ENCODE data around the gene PAK3.
A peak's percentile ranks its signal among the peaks of the same experiment; 100 is the strongest.

PAK3 gene

DNA sequence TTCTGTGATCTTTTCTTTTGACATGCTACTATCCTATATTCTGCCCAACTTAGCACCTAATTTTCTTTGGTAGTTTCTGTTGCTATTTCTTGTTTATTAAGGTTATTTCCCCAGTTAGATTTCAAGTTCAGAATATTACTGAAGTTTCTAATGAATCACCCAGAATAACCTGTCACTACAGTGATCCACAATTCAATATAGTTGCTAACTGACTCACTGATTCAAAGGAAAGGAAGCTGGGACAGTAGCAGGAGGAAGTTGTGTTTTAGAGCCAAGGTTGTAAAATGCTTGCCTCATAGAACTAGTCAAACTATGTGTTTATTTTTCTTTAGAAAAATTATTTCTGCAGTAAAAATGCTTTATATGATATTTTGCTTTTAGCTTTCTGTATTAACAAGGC, 37.4 kb downstream of the PAK3 start:
- no peak for DNase-seq
- TF ChIP-seq, protein P1, sequence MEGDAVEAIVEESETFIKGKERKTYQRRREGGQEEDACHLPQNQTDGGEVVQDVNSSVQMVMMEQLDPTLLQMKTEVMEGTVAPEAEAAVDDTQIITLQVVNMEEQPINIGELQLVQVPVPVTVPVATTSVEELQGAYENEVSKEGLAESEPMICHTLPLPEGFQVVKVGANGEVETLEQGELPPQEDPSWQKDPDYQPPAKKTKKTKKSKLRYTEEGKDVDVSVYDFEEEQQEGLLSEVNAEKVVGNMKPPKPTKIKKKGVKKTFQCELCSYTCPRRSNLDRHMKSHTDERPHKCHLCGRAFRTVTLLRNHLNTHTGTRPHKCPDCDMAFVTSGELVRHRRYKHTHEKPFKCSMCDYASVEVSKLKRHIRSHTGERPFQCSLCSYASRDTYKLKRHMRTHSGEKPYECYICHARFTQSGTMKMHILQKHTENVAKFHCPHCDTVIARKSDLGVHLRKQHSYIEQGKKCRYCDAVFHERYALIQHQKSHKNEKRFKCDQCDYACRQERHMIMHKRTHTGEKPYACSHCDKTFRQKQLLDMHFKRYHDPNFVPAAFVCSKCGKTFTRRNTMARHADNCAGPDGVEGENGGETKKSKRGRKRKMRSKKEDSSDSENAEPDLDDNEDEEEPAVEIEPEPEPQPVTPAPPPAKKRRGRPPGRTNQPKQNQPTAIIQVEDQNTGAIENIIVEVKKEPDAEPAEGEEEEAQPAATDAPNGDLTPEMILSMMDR (IDR thresholded peaks at IDR 0.05; ENCODE audit: low read depth, low read length) = no peak
- no peaks in the 10 kb centered on the region for H3K9me3 ChIP-seq
- H3K4me1 ChIP-seq = no peaks in the 10 kb centered on the region
- no peak overlapping the region for H3K4me3 ChIP-seq (ENCODE audit: low read depth, low read length)
- H3K36me3 ChIP-seq = no peaks in the 10 kb centered on the region
- H3K27me3 ChIP-seq = no peaks in the 10 kb centered on the region

- no peaks in the 10 kb centered on the region for H3K4me1 ChIP-seq
- DNase-seq = no peak
- TF ChIP-seq, protein P1 (IDR thresholded peaks at IDR 0.05; ENCODE audit: low read depth, low read length) = no peak
- H3K27me3 ChIP-seq = peaks cover 9% of the 10 kb centered on the region
- no peak overlapping the region for H3K4me3 ChIP-seq (ENCODE audit: low read depth, low read length)
- no peaks in the 10 kb centered on the region for H3K9me3 ChIP-seq
- no peaks in the 10 kb centered on the region for H3K36me3 ChIP-seq
Observed at GRCh38 chrX:111145878-111146277, 49.9 kb downstream of the PAK3 start.

DNA sequence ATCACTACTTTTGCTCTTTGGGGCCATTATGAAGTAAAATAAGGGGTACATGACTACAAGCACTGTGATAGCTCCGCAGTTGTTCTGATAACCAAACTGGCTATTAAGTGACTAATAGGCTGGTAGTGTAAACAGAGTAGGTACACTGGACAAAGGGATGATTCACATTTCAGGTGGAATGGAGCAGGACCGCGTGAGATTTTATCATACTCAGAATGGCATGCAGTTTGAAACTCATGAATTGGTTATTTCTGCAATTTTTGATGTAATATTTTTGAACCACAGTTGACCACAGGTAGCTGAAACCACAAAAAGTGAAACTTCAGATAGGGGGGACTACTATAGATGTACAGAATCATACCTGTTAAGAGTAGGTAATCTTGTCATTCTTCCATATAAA, 55.8 kb downstream of the PAK3 start:
- Histone ChIP-seq H3K27me3 (no peaks in the 10 kb centered on the region), H3K4me3 (ENCODE audit: low read depth, low read length) (no peak overlapping the region), H3K9me3 (no peaks in the 10 kb centered on the region), H3K4me1 (no peaks in the 10 kb centered on the region), H3K36me3 (no peaks in the 10 kb centered on the region)
- TF ChIP-seq, protein P1 (IDR thresholded peaks at IDR 0.05; ENCODE audit: low read depth, low read length) = no peak
- DNase-seq = no peak

- no peak for DNase-seq
- Histone ChIP-seq H3K4me3 (ENCODE audit: low read depth, low read length) (no peak overlapping the region), H3K4me1 (no peaks in the 10 kb centered on the region), H3K27me3 (no peaks in the 10 kb centered on the region), H3K36me3 (no peaks in the 10 kb centered on the region), H3K9me3 (no peaks in the 10 kb centered on the region)
- TF ChIP-seq, protein P1 (IDR thresholded peaks at IDR 0.05; ENCODE audit: low read depth, low read length) = no peak
Observed at GRCh38 chrX:111159232-111159631, 63.2 kb downstream of the PAK3 start.

- Histone ChIP-seq H3K27me3 (no peaks in the 10 kb centered on the region), H3K4me1 (no peaks in the 10 kb centered on the region), H3K4me3 (ENCODE audit: low read depth, low read length) (no peak overlapping the region), H3K9me3 (no peaks in the 10 kb centered on the region), H3K36me3 (no peaks in the 10 kb centered on the region)
- TF ChIP-seq, protein P1 (IDR thresholded peaks at IDR 0.05; ENCODE audit: low read depth, low read length) = peak; percentile 52
- DNase-seq = peak; percentile 7
Observed at GRCh38 chrX:111164728-111165127, 68.7 kb downstream of the PAK3 start.

GRCh38 chrX:111165902-111166301, 69.9 kb downstream of the PAK3 start:
- Histone ChIP-seq H3K36me3 (no peaks in the 10 kb centered on the region), H3K4me1 (no peaks in the 10 kb centered on the region), H3K27me3 (no peaks in the 10 kb centered on the region), H3K4me3 (ENCODE audit: low read depth, low read length) (no peak overlapping the region), H3K9me3 (no peaks in the 10 kb centered on the region)
- TF ChIP-seq, protein P1 (IDR thresholded peaks at IDR 0.05; ENCODE audit: low read depth, low read length) = no peak
- DNase-seq = no peak
